Testis (tissue), 2 donors: ENCODE measurements around the gene MAGEA9.

Source experiments
- POLR2A ChIP-seq: fragments of 450-650 bp; IDR thresholded peaks from one replicate; pipeline ENCODE4 v1.6.1; 2017; ENCODE audit warnings: antibody characterized with exemption, mild to moderate bottlenecking, moderate library complexity
- TF ChIP-seq, protein P1 (sequence below), 3 experiments: fragments of 450-650 bp in 2 of 3; fragments of 200-600 bp in 1 of 3; sonication (generic) in 1 of 3; IDR thresholded peaks; one replicate each; pipeline ENCODE4 v1.5.1; 2016 to 2019; ENCODE audit warnings: antibody characterized with exemption in 3 of 3, mild to moderate bottlenecking in 2 of 3, moderate library complexity in 1 of 3

GRCh38 chrX:149804102-149804501 is 22.4 kb downstream of the MAGEA9 start:
- TF ChIP-seq, protein P1, sequence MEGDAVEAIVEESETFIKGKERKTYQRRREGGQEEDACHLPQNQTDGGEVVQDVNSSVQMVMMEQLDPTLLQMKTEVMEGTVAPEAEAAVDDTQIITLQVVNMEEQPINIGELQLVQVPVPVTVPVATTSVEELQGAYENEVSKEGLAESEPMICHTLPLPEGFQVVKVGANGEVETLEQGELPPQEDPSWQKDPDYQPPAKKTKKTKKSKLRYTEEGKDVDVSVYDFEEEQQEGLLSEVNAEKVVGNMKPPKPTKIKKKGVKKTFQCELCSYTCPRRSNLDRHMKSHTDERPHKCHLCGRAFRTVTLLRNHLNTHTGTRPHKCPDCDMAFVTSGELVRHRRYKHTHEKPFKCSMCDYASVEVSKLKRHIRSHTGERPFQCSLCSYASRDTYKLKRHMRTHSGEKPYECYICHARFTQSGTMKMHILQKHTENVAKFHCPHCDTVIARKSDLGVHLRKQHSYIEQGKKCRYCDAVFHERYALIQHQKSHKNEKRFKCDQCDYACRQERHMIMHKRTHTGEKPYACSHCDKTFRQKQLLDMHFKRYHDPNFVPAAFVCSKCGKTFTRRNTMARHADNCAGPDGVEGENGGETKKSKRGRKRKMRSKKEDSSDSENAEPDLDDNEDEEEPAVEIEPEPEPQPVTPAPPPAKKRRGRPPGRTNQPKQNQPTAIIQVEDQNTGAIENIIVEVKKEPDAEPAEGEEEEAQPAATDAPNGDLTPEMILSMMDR (IDR thresholded peaks at IDR 0.05), result no peak
- TF ChIP-seq POLR2A, result no peak
